ENCODE results near the gene PDGFC.

Gene PDGFC

GRCh38 chr4:156950948-156951347, 20.7 kb downstream of the PDGFC start:
- DNase-seq (ENCODE audit: insufficient read length, low spot score), result no peak
- no peak for FAIRE-seq
- TF ChIP-seq CTCF (IDR thresholded peaks at IDR 0.05; ENCODE audit: insufficient read depth, missing control alignments), result no peak

- no peak for TF ChIP-seq CTCF (IDR thresholded peaks at IDR 0.05; ENCODE audit: insufficient read depth, missing control alignments)
Measured at GRCh38 chr4:156950090-156950489, 21.5 kb downstream of the PDGFC start.

GRCh38 chr4:156949373-156949814, 22.2 kb downstream of the PDGFC start:
- no peak for DNase-seq (ENCODE audit: insufficient read length, low spot score)
- TF ChIP-seq CTCF (IDR thresholded peaks at IDR 0.05; ENCODE audit: insufficient read depth, missing control alignments), result no peak
- FAIRE-seq, result no peak

More at GRCh38 chr4:156950090-156950489, 21.5 kb downstream of the PDGFC start:
- FAIRE-seq (no peak), DNase-seq (ENCODE audit: insufficient read length, low spot score) (no peak)

GRCh38 chr4:156948738-156949137, 22.9 kb downstream of the PDGFC start:
- DNase-seq (ENCODE audit: insufficient read length, low spot score) (no peak), FAIRE-seq (no peak)
- no peak for TF ChIP-seq CTCF (IDR thresholded peaks at IDR 0.05; ENCODE audit: insufficient read depth, missing control alignments)

GRCh38 chr4:156948133-156948532, 23.5 kb downstream of the PDGFC start:
- FAIRE-seq (no peak), DNase-seq (ENCODE audit: insufficient read length, low spot score) (no peak)
- no peak for TF ChIP-seq CTCF (IDR thresholded peaks at IDR 0.05; ENCODE audit: insufficient read depth, missing control alignments)

GRCh38 chr4:156946516-156947424, 24.8 kb downstream of the PDGFC start:
- no peak for TF ChIP-seq CTCF (IDR thresholded peaks at IDR 0.05; ENCODE audit: insufficient read depth, missing control alignments)
- FAIRE-seq (no peak), DNase-seq (ENCODE audit: insufficient read length, low spot score) (no peak)

GRCh38 chr4:156945532-156945931, 26.1 kb downstream of the PDGFC start:
- FAIRE-seq (no peak), DNase-seq (ENCODE audit: insufficient read length, low spot score) (no peak)
- TF ChIP-seq CTCF (IDR thresholded peaks at IDR 0.05; ENCODE audit: insufficient read depth, missing control alignments), result no peak

Data from D721Med (cell line).